ENCODE results near the gene KYNU. TPM values are rescaled to one million over a fixed set of nuclear protein-coding genes. Genes with fewer than 3 reads are reported as not detected.

The KYNU gene
- total RNA-seq, 1 experiment from 2014 or later = 55.7 TPM

- H3K4me1 ChIP-seq (replicated peaks; ENCODE audit: insufficient read depth) = peaks cover 52% of the 10 kb centered on the region
Observed at GRCh38 chr2:142870526-142870925, 6.9 kb upstream of the KYNU start.

GRCh38 chr2:142871396-142871795, 6.1 kb upstream of the KYNU start:
- Histone ChIP-seq H3K9me2 (ENCODE audit: insufficient read depth) (no peaks in the 10 kb centered on the region), H3K27ac (peak overlapping the region; percentile 100; the same call in 1 of the 2 replicates), H3K79me2 (ENCODE audit: low read depth) (no peaks in the 10 kb centered on the region), H3K4me2 (no peak overlapping the region), H3K4me1 (replicated peaks; ENCODE audit: insufficient read depth) (peaks cover 57% of the 10 kb centered on the region), H3K4me3 (no peak overlapping the region), H3F3A (ENCODE audit: insufficient read depth, low read depth) (peaks cover 44% of the 10 kb centered on the region), H3K36me3 (ENCODE audit: low read depth) (0 out of 2 replicates have a peak, but pooled peaks cover 13% of the 10 kb centered on the region), H2AFZ (no peak overlapping the region), H3K9me3 (ENCODE audit: insufficient read depth, low read depth) (peaks cover 23% of the 10 kb centered on the region), H3K27me3 (ENCODE audit: insufficient read depth, low read depth) (no peaks in the 10 kb centered on the region), H4K20me1 (ENCODE audit: insufficient read depth) (no peaks in the 10 kb centered on the region)
- no peak for DNase-seq
- no TSS peak for BruUV-seq (replicated peaks)
- ChIA-PET POLR2A (ENCODE audit: unreplicated experiment) (no interaction called here), CTCF (no interaction called here)
- TF ChIP-seq EZH2 (IDR thresholded peaks at IDR 0.05; ENCODE audit: low read depth) = no peak
- TF ChIP-seq CTCF (conservative IDR thresholded peaks at IDR 0.05) = no peak
- intact Hi-C loops (cut with micrococcal nuclease; ENCODE audit: unreplicated experiment) = no loop called here

More at GRCh38 chr2:142870526-142870925, 6.9 kb upstream of the KYNU start:
- Histone ChIP-seq H3K9me3 (ENCODE audit: insufficient read depth, low read depth) (peaks cover 18% of the 10 kb centered on the region), H3K4me3 (no peak overlapping the region), H3K27me3 (ENCODE audit: insufficient read depth, low read depth) (no peaks in the 10 kb centered on the region), H3K4me2 (no peak overlapping the region), H3K9me2 (ENCODE audit: insufficient read depth) (no peaks in the 10 kb centered on the region), H3K36me3 (ENCODE audit: low read depth) (0 out of 2 replicates have a peak, but pooled peaks cover 11% of the 10 kb centered on the region), H2AFZ (no peak overlapping the region), H3F3A (ENCODE audit: insufficient read depth, low read depth) (peaks cover 40% of the 10 kb centered on the region), H3K27ac (peak overlapping the region; percentile 24; the same call in 1 of the 2 replicates), H4K20me1 (ENCODE audit: insufficient read depth) (no peaks in the 10 kb centered on the region), H3K79me2 (ENCODE audit: low read depth) (no peaks in the 10 kb centered on the region)
- CTCF ChIA-PET = no interaction called here
- no peak for DNase-seq
- no TSS peak for BruUV-seq (replicated peaks)
- intact Hi-C loops (cut with micrococcal nuclease; ENCODE audit: unreplicated experiment) = no loop called here
- POLR2A ChIA-PET (ENCODE audit: unreplicated experiment) = no interaction called here
- TF ChIP-seq EZH2 (IDR thresholded peaks at IDR 0.05; ENCODE audit: low read depth) (no peak), CTCF (conservative IDR thresholded peaks at IDR 0.05) (no peak)

GRCh38 chr2:142872882-142873724, 4.4 kb upstream of the KYNU start:
- ChIA-PET CTCF (interaction anchor here (0.5 kb wide), 1 partner anchor 116 kb away, joined by 10 read pairs; no protein-coding TSS in a partner anchor), POLR2A (ENCODE audit: unreplicated experiment) (interaction anchor here (0.6 kb wide), 1 partner anchor 14 kb away, joined by 3 read pairs; no protein-coding TSS in a partner anchor)
- H3K9me3 ChIP-seq (ENCODE audit: insufficient read depth, low read depth) = peaks cover 35% of the 10 kb centered on the region
- peaks cover 36% of the 10 kb centered on the region for H3F3A ChIP-seq (ENCODE audit: insufficient read depth, low read depth)
- no peaks in the 10 kb centered on the region for H3K79me2 ChIP-seq (ENCODE audit: low read depth)
- intact Hi-C loops (cut with micrococcal nuclease; ENCODE audit: unreplicated experiment) = no loop called here
- peaks cover 17% of the 10 kb centered on the region; the same call in 1 of the 2 replicates for H3K36me3 ChIP-seq (ENCODE audit: low read depth)
- H3K4me3 ChIP-seq = peak overlapping the region; percentile 28; the same call in 1 of the 2 replicates
- TSS peak; percentile 81 for BruUV-seq (replicated peaks)
- no peak for TF ChIP-seq CTCF (conservative IDR thresholded peaks at IDR 0.05)
- DNase-seq = peak in 1 of 2 experiments; percentile 89
- no peaks in the 10 kb centered on the region for H3K27me3 ChIP-seq (ENCODE audit: insufficient read depth, low read depth)
- peak overlapping the region; percentile 77 for H3K4me2 ChIP-seq
- peak overlapping the region; percentile 100 for H3K27ac ChIP-seq
- no peaks in the 10 kb centered on the region for H3K9me2 ChIP-seq (ENCODE audit: insufficient read depth)
- peaks cover 46% of the 10 kb centered on the region for H3K4me1 ChIP-seq (replicated peaks; ENCODE audit: insufficient read depth)
- H2AFZ ChIP-seq = peak overlapping the region; percentile 53; the same call in 1 of the 2 replicates
- H4K20me1 ChIP-seq (ENCODE audit: insufficient read depth) = no peaks in the 10 kb centered on the region

All from PC-9 (cell line).